Hepatocyte (in vitro differentiated cells): ENCODE results near the gene SETBP1. TPM values are rescaled to one million over a fixed set of nuclear protein-coding genes. Genes with fewer than 3 reads are reported as not detected.

Source experiments
- DNase-seq: peaks from one replicate; pipeline ENCODE4 v3.0.0-alpha.2; 2016; ENCODE audit warnings: low spot score
- H2AFZ ChIP-seq: fragments of 200-600 bp; sonication (generic); 2 replicates; pipeline ENCODE4 v1.6.0; 2016; ENCODE audit warnings: antibody characterized with exemption, mild to moderate bottlenecking
- H3K27ac ChIP-seq: fragments of 200-600 bp; sonication (generic); 2 replicates; pipeline ENCODE4 v1.5.1; 2016; ENCODE audit warnings: mild to moderate bottlenecking
- H3K27me3 ChIP-seq: fragments of 200-600 bp; sonication (generic); 2 replicates; pipeline ENCODE4 v1.6.1; 2016
- H3K36me3 ChIP-seq: fragments of 200-600 bp; sonication (generic); replicated peaks from 2 replicates; pipeline ENCODE4 v1.5.1; 2016; ENCODE audit warnings: low read depth; ENCODE audit not compliant: insufficient read depth
- H3K4me1 ChIP-seq: fragments of 200-600 bp; sonication (generic); 2 replicates; pipeline ENCODE4 v1.5.1; 2016; ENCODE audit warnings: mild to moderate bottlenecking, moderate library complexity; ENCODE audit not compliant: insufficient read depth
- H3K4me2 ChIP-seq: fragments of 200-600 bp; sonication (generic); 2 replicates; pipeline ENCODE4 v1.6.0; 2016
- H3K4me3 ChIP-seq: fragments of 200-600 bp; sonication (generic); 2 replicates; pipeline ENCODE4 v1.5.1; 2016; ENCODE audit warnings: mild to moderate bottlenecking
- H3K79me2 ChIP-seq: fragments of 200-600 bp; sonication (generic); 2 replicates; pipeline ENCODE4 v1.6.0; 2017; ENCODE audit warnings: mild to moderate bottlenecking
- H3K9me2 ChIP-seq: fragments of 200-600 bp; sonication (generic); replicated peaks from 2 replicates; pipeline ENCODE4 v1.6.0; 2017; ENCODE audit warnings: mild to moderate bottlenecking; ENCODE audit not compliant: insufficient read depth
- H3K9me3 ChIP-seq: fragments of 200-600 bp; sonication (generic); 2 replicates; pipeline ENCODE4 v1.5.1; 2016; ENCODE audit warnings: low read depth, mild to moderate bottlenecking
- H4K20me1 ChIP-seq: fragments of 200-600 bp; sonication (generic); 2 replicates; pipeline ENCODE4 v1.6.0; 2016; ENCODE audit warnings: mild to moderate bottlenecking; ENCODE audit not compliant: insufficient read depth, poor library complexity, severe bottlenecking
- EZH2 ChIP-seq: fragments of 200-600 bp; sonication (generic); IDR thresholded peaks from 2 replicates; pipeline ENCODE4 v1.6.1; 2016; ENCODE audit warnings: antibody characterized with exemption, mild to moderate bottlenecking, borderline replicate concordance
- EZH2phosphoT487 ChIP-seq: fragments of 200-600 bp; sonication (generic); IDR thresholded peaks from one replicate; pipeline ENCODE4 v1.6.1; 2018; ENCODE audit warnings: antibody characterized with exemption, mild to moderate bottlenecking, low read depth, moderate library complexity; ENCODE audit not compliant: unreplicated experiment, severe bottlenecking
- WGBS: methylation state at CpG from one replicate; pipeline ENCODE4 v1.1.6; 2016; ENCODE audit warnings: low lambda C conversion rate; ENCODE audit errors: missing lambda C conversion rate; 5-methylcytosine and 5-hydroxymethylcytosine counted together
- polyA plus RNA-seq: library from polyadenylated mRNA; unstranded; fragments of >200 nt; fragmentation: Nextera tagmentation; extraction: Ambion mirVana; gene quantifications from 2 replicates; pipeline ENCODE4 v1.2.1, GENCODE V29; 2016
- total RNA-seq: library from RNA; depleted of rRNA; stranded (reverse); fragments of >200 nt; gene quantifications from 2 replicates; pipeline ENCODE4 v1.2.3, GENCODE V29; 2014
- TF ChIP-seq, protein P1 (sequence below): fragments of 200-600 bp; sonication (generic); IDR thresholded peaks from 2 replicates; pipeline ENCODE4 v1.5.1; 2016; ENCODE audit warnings: antibody characterized with exemption, mild to moderate bottlenecking; ENCODE audit not compliant: poor library complexity

SETBP1 gene
- total and polyA plus RNA-seq, 2 experiments from 2014 or later: 10.3 to 21.1 TPM

GRCh38 chr18:44901283-44901682 lies 220.6 kb downstream of the SETBP1 start:
- Histone ChIP-seq H3K4me3 (no peak overlapping the region), H3K27me3 (no peaks in the 10 kb centered on the region), H2AFZ (no peak overlapping the region), H4K20me1 (no peaks in the 10 kb centered on the region), H3K9me2 (no peaks in the 10 kb centered on the region), H3K4me1 (no peaks in the 10 kb centered on the region), H3K27ac (no peak overlapping the region), H3K79me2 (peaks cover 19% of the 10 kb centered on the region), H3K36me3 (no peaks in the 10 kb centered on the region), H3K4me2 (no peak overlapping the region), H3K9me3 (no peaks in the 10 kb centered on the region)
- no peak for DNase-seq
- TF ChIP-seq EZH2phosphoT487: no peak
- no peak for TF ChIP-seq EZH2
- TF ChIP-seq, protein P1, sequence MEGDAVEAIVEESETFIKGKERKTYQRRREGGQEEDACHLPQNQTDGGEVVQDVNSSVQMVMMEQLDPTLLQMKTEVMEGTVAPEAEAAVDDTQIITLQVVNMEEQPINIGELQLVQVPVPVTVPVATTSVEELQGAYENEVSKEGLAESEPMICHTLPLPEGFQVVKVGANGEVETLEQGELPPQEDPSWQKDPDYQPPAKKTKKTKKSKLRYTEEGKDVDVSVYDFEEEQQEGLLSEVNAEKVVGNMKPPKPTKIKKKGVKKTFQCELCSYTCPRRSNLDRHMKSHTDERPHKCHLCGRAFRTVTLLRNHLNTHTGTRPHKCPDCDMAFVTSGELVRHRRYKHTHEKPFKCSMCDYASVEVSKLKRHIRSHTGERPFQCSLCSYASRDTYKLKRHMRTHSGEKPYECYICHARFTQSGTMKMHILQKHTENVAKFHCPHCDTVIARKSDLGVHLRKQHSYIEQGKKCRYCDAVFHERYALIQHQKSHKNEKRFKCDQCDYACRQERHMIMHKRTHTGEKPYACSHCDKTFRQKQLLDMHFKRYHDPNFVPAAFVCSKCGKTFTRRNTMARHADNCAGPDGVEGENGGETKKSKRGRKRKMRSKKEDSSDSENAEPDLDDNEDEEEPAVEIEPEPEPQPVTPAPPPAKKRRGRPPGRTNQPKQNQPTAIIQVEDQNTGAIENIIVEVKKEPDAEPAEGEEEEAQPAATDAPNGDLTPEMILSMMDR: peak; percentile 21
- 70% methylated on average over 2 of the region's 2 CpGs for WGBS

DNA sequence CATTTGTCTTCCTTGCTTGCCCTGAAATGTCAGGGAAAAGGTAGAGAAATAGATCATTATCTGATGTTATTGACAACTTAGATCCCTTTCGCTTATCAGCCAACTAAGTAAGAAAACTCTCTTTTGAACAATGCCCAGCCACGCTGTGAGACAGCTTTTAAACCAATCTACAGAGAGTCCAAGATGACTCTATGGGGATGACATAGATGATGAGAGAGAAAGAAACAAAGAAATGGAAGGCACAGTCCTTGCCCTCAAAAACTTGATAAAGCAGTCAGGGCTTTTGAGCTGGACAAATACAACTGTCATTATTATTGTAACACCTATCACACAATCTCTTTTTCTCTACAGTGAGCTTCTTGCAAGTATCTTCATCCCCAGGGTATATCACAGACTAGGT lies 222.6 kb downstream of the SETBP1 start:
- no peak for DNase-seq
- WGBS: 82% methylated on average over 2 of the region's 2 CpGs
- no peaks in the 10 kb centered on the region for H3K27me3 ChIP-seq
- H3K79me2 ChIP-seq: peaks cover 14% of the 10 kb centered on the region
- no peak overlapping the region for H3K27ac ChIP-seq
- H3K4me1 ChIP-seq: no peaks in the 10 kb centered on the region
- H3K9me2 ChIP-seq: no peaks in the 10 kb centered on the region
- no peak overlapping the region for H3K4me2 ChIP-seq
- peaks cover 2% of the 10 kb centered on the region for H4K20me1 ChIP-seq
- H2AFZ ChIP-seq: no peak overlapping the region
- TF ChIP-seq EZH2 (no peak), EZH2phosphoT487 (no peak)
- TF ChIP-seq, protein P1: no peak
- no peaks in the 10 kb centered on the region for H3K36me3 ChIP-seq
- no peaks in the 10 kb centered on the region for H3K9me3 ChIP-seq
- no peak overlapping the region for H3K4me3 ChIP-seq

GRCh38 chr18:44904768-44905167 lies 224.1 kb downstream of the SETBP1 start:
- Histone ChIP-seq H3K4me1 (no peaks in the 10 kb centered on the region), H2AFZ (no peak overlapping the region), H3K4me3 (no peak overlapping the region), H3K27me3 (no peaks in the 10 kb centered on the region), H4K20me1 (peaks cover 2% of the 10 kb centered on the region), H3K9me3 (no peaks in the 10 kb centered on the region), H3K9me2 (no peaks in the 10 kb centered on the region), H3K4me2 (no peak overlapping the region), H3K27ac (no peak overlapping the region), H3K36me3 (no peaks in the 10 kb centered on the region), H3K79me2 (peaks cover 12% of the 10 kb centered on the region)
- DNase-seq: no peak
- 100% methylated on average over 2 of the region's 2 CpGs for WGBS
- TF ChIP-seq EZH2 (no peak), EZH2phosphoT487 (no peak)
- TF ChIP-seq, protein P1: no peak

DNA sequence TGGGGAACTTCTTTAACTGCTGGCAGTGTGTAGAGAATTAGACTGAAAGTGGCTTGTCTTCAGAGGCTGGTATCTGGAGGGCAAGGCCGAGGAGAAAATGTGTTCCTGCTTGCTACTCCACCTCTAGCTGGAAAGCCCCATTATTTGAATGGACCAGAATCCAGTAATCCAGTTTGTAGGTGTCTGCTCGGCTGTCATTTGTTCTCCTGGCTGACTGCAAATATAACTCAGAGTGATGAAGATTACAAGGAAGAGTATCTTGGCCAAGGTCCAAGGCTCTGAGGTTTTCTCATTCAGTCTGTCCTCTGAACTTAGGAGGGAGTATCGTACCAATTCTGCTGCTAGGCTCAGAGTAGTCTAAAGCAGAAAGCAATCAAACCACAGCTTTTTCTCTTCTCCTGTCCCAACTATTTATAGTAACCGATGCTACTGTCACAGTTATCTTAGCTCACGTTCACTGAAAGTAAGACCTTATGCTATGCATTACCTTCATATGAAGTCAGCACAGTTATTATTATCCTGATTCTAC lies 228.6 kb downstream of the SETBP1 start:
- Histone ChIP-seq H3K4me3 (no peak overlapping the region), H3K4me2 (no peak overlapping the region), H3K27ac (no peak overlapping the region), H2AFZ (no peak overlapping the region), H3K79me2 (peaks cover 17% of the 10 kb centered on the region), H3K4me1 (peaks cover 5% of the 10 kb centered on the region), H3K9me2 (no peaks in the 10 kb centered on the region), H3K9me3 (no peaks in the 10 kb centered on the region), H3K36me3 (no peaks in the 10 kb centered on the region), H4K20me1 (peaks cover 2% of the 10 kb centered on the region), H3K27me3 (no peaks in the 10 kb centered on the region)
- DNase-seq: peak; percentile 23
- WGBS: 67% methylated on average over 5 of the region's 5 CpGs
- TF ChIP-seq, protein P1: no peak
- TF ChIP-seq EZH2 (no peak), EZH2phosphoT487 (no peak)
